ENCODE data around the gene CEP131.

GRCh38 chr17:81267390-81268067 lies 44.8 kb upstream of the CEP131 start:
- TF ChIP-seq CTCF (IDR thresholded peaks at IDR 0.05) (no peak), POLR2A (IDR thresholded peaks at IDR 0.05) (no peak)
